Measurements from ENCODE around the gene SCN3A.

SCN3A gene

GRCh38 chr2:165185633-165186032, 18.2 kb downstream of the SCN3A start:
- no peak for DNase-seq

- no peak for DNase-seq
Observed at GRCh38 chr2:165182029-165182428, 21.8 kb downstream of the SCN3A start.

- DNase-seq = no peak
Observed at GRCh38 chr2:165176780-165177179, 27.1 kb downstream of the SCN3A start.

GRCh38 chr2:165173215-165173614, 30.6 kb downstream of the SCN3A start:
- DNase-seq = no peak

- DNase-seq = no peak
Observed at GRCh38 chr2:165164201-165164600, 39.6 kb downstream of the SCN3A start.

- no peak for DNase-seq
Observed at GRCh38 chr2:165163761-165164160, 40.1 kb downstream of the SCN3A start.

GRCh38 chr2:165162466-165162865, 41.4 kb downstream of the SCN3A start:
- DNase-seq = no peak

- DNase-seq = no peak
Observed at GRCh38 chr2:165161510-165161909, 42.3 kb downstream of the SCN3A start.

- no peak for DNase-seq
Observed at GRCh38 chr2:165157160-165157559, 46.7 kb downstream of the SCN3A start.

- DNase-seq = no peak
Observed at GRCh38 chr2:165155152-165155551, 48.7 kb downstream of the SCN3A start.

GRCh38 chr2:165149439-165149838, 54.4 kb downstream of the SCN3A start:
- DNase-seq = no peak

GRCh38 chr2:165147186-165148045, 56.4 kb downstream of the SCN3A start:
- no peak for DNase-seq

- DNase-seq = no peak
Observed at GRCh38 chr2:165144315-165144714, 59.5 kb downstream of the SCN3A start.

- no peak for DNase-seq
Observed at GRCh38 chr2:165141601-165142354, 62.1 kb downstream of the SCN3A start.

- no peak for DNase-seq
Observed at GRCh38 chr2:165126244-165126643, 77.6 kb downstream of the SCN3A start.

- no peak for DNase-seq
Observed at GRCh38 chr2:165122521-165122920, 81.3 kb downstream of the SCN3A start.

GRCh38 chr2:165120740-165121467, 82.9 kb downstream of the SCN3A start:
- DNase-seq = no peak

- no peak for DNase-seq
Observed at GRCh38 chr2:165115258-165115657, 88.6 kb downstream of the SCN3A start.

- DNase-seq = no peak
Observed at GRCh38 chr2:165114346-165114939, 89.4 kb downstream of the SCN3A start.

GRCh38 chr2:165113414-165113813, 90.4 kb downstream of the SCN3A start:
- no peak for DNase-seq

- DNase-seq = no peak
Observed at GRCh38 chr2:165112789-165113188, 91.1 kb downstream of the SCN3A start.

GRCh38 chr2:165112133-165112573, 91.7 kb downstream of the SCN3A start:
- no peak for DNase-seq

GRCh38 chr2:165110394-165110793, 93.5 kb downstream of the SCN3A start:
- no peak for DNase-seq
